GM18498 (cell line): ENCODE data around the gene ZSCAN29.
"Not testable (repeated sequence)": the region's sequence is repeated elsewhere in the genome, so short reads cannot be mapped to it uniquely, and the experiment has no call there.

ENCODE experiments used
- ATAC-seq: cut with Tn5 transposase; IDR thresholded peaks from one replicate; pipeline ENCODE4 v1.9.1; 2021; ENCODE audit warnings: mild to moderate bottlenecking, moderate library complexity; ENCODE audit not compliant: unreplicated experiment

The ZSCAN29 gene

GRCh38 chr15:43370975-43371974, at the start of gene ZSCAN29, which contains the start of gene TUBGCP4:
Gene ZSCAN29, minus strand, starts transcription at chr15:43371043. Its CDS starts 1,130 bp downstream, at chr15:43369913.
Gene TUBGCP4, plus strand, starts transcription at chr15:43371101. Its CDS starts 254 bp downstream, at chr15:43371355.
- peak; percentile 82 for ATAC-seq

- ATAC-seq: no peak
These were observed 49.6 kb upstream of the ZSCAN29 start for GRCh38 chr15:43420435-43420834.

GRCh38 chr15:43414196-43414595, 43.4 kb upstream of the ZSCAN29 start:
- ATAC-seq: no peak

- no peak for ATAC-seq
These were observed 41.3 kb upstream of the ZSCAN29 start for GRCh38 chr15:43412096-43412495.

GRCh38 chr15:43410572-43411214, 39.9 kb upstream of the ZSCAN29 start:
- ATAC-seq: no peak

GRCh38 chr15:43408789-43409188, 37.9 kb upstream of the ZSCAN29 start:
- no peak for ATAC-seq

GRCh38 chr15:43406808-43407207, 36.0 kb upstream of the ZSCAN29 start:
- ATAC-seq: no peak

GRCh38 chr15:43406189-43406588, 35.3 kb upstream of the ZSCAN29 start:
- ATAC-seq: no peak

GRCh38 chr15:43404130-43404529, 33.3 kb upstream of the ZSCAN29 start:
- no peak for ATAC-seq

GRCh38 chr15:43403616-43404015, 32.8 kb upstream of the ZSCAN29 start:
- ATAC-seq: no peak

- no peak for ATAC-seq
These were observed 31.4 kb upstream of the ZSCAN29 start for GRCh38 chr15:43402255-43402654.

- ATAC-seq: not testable (repeated sequence)
These were observed 22.7 kb upstream of the ZSCAN29 start for GRCh38 chr15:43393592-43393991.

GRCh38 chr15:43390723-43391122, 19.9 kb upstream of the ZSCAN29 start:
- no peak for ATAC-seq

- ATAC-seq: no peak
These were observed 12.2 kb upstream of the ZSCAN29 start for GRCh38 chr15:43383070-43383469.

GRCh38 chr15:43382310-43382709, 11.5 kb upstream of the ZSCAN29 start:
- no peak for ATAC-seq

GRCh38 chr15:43378601-43379000, 7.8 kb upstream of the ZSCAN29 start:
- ATAC-seq: no peak

GRCh38 chr15:43376017-43376705, 5.3 kb upstream of the ZSCAN29 start:
- ATAC-seq: no peak

- ATAC-seq: peak; percentile 39
These were observed 401 bp downstream of the ZSCAN29 start for GRCh38 chr15:43370310-43370974.

GRCh38 chr15:43361313-43361903, 9.4 kb downstream of the ZSCAN29 start:
- ATAC-seq: no peak

GRCh38 chr15:43360821-43361220, 10.0 kb downstream of the ZSCAN29 start:
- ATAC-seq: no peak
